Panc1 (cell line): ENCODE results near the gene RNU2-63P.
"Not testable (repeated sequence)": the region's sequence is repeated elsewhere in the genome, so short reads cannot be mapped to it uniquely, and the experiment has no call there.

Experiments used
- CTCF ChIP-seq: fragments of 450-650 bp; IDR thresholded peaks from 2 replicates; pipeline ENCODE4 v1.5.1; 2017; ENCODE audit warnings: mild to moderate bottlenecking
- POLR2AphosphoS5 ChIP-seq: IDR thresholded peaks from 2 replicates; pipeline ENCODE4 v1.6.1; 2012; ENCODE audit warnings: mild to moderate bottlenecking, low read depth, low read length, moderate library complexity
- TF ChIP-seq, protein P1 (sequence below), 2 experiments: IDR thresholded peaks; 2 replicates each; pipeline ENCODE4 v1.6.1; 2011 to 2012; ENCODE audit warnings: low read depth in 2 of 2, control low read depth in 1 of 2, low read length in 1 of 2, mild to moderate bottlenecking in 1 of 2, moderate library complexity in 1 of 2; ENCODE audit not compliant: insufficient read depth in 1 of 2

- not testable (repeated sequence) for TF ChIP-seq POLR2AphosphoS5, CTCF
- TF ChIP-seq, protein P1, sequence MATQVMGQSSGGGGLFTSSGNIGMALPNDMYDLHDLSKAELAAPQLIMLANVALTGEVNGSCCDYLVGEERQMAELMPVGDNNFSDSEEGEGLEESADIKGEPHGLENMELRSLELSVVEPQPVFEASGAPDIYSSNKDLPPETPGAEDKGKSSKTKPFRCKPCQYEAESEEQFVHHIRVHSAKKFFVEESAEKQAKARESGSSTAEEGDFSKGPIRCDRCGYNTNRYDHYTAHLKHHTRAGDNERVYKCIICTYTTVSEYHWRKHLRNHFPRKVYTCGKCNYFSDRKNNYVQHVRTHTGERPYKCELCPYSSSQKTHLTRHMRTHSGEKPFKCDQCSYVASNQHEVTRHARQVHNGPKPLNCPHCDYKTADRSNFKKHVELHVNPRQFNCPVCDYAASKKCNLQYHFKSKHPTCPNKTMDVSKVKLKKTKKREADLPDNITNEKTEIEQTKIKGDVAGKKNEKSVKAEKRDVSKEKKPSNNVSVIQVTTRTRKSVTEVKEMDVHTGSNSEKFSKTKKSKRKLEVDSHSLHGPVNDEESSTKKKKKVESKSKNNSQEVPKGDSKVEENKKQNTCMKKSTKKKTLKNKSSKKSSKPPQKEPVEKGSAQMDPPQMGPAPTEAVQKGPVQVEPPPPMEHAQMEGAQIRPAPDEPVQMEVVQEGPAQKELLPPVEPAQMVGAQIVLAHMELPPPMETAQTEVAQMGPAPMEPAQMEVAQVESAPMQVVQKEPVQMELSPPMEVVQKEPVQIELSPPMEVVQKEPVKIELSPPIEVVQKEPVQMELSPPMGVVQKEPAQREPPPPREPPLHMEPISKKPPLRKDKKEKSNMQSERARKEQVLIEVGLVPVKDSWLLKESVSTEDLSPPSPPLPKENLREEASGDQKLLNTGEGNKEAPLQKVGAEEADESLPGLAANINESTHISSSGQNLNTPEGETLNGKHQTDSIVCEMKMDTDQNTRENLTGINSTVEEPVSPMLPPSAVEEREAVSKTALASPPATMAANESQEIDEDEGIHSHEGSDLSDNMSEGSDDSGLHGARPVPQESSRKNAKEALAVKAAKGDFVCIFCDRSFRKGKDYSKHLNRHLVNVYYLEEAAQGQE (IDR thresholded peaks at IDR 0.05; ENCODE audit: insufficient read depth in 1 of 2, low read depth in 2 of 2, low read length in 1 of 2) = not testable (repeated sequence)
Measured at GRCh38 chr2:87994304-87994850, 22.0 kb downstream of the RNU2-63P start.
